GM18517 (cell line): ENCODE data around the gene NKD2.
"Not testable (repeated sequence)": the region's sequence is repeated elsewhere in the genome, so short reads cannot be mapped to it uniquely, and the experiment has no call there.

Experiments
- ATAC-seq: cut with Tn5 transposase; IDR thresholded peaks from one replicate; pipeline ENCODE4 v1.9.1; 2021; ENCODE audit warnings: mild to moderate bottlenecking, moderate library complexity; ENCODE audit not compliant: unreplicated experiment

Gene NKD2

GRCh38 chr5:1056611-1057484, 48.2 kb downstream of the NKD2 start:
- no peak for ATAC-seq

GRCh38 chr5:1057485-1058082, 49.0 kb downstream of the NKD2 start:
- no peak for ATAC-seq

DNA sequence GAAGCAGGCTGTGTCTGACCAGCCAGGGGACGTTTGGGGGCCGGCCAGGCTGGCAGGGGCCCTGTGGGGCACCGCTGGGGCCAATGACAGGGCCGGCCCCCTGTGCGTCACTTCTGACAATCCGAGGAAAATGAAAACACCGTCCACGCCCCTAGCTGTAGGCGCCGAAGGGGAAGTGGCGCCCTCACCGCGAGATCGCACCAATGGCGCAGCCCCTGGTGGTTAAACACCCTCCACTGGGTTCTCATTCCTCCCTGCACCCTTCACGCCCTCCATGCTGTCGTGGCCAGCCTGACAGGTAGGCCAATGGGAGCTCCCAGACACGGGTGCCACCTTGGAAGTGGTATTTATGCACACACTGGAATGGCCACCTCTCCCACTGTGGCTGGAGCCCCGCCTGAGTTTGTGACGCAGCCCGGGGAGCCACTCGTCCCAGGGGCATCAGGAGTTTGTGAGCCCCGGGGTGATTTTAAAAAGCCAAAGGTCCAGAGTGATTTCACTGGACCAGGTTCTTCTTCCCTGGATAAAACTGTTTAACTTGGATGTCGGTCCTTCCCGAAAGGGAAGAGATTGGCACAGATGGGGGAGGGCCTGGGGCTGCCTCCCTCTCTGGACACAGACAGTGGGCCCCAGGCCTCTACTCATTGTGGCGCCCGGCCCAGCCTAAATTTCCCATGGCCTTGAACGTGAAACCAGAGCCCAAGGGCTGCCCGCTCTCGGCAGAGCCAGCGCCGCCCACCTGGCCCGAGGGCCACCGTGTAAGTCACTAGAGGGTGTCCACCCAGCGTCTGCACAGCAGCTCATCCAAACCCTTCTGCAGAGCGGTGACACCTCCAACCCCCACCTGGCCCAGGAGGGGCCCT, 49.7 kb downstream of the NKD2 start:
- no peak for ATAC-seq

- no peak for ATAC-seq
These were observed 50.6 kb downstream of the NKD2 start for GRCh38 chr5:1058988-1059883.

DNA sequence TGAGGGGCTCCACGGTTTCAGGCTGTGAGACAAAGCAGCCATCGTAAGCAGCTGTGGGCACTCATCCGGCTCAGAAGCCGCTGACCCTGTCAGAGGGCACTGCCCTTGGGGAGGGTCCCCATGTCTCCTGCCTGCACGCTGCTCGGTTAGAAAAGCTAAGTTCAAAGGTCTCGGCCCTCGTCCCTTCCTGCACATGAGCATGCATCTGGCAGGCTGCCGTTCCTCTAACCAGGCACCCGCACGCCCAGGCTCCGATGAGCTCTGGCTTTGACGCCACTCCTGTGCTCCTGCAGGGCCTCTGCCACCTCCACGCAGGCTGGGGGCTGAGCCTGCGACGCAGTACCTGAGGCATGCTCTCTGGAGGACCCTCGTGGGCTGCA, 51.3 kb downstream of the NKD2 start:
- no peak for ATAC-seq

DNA sequence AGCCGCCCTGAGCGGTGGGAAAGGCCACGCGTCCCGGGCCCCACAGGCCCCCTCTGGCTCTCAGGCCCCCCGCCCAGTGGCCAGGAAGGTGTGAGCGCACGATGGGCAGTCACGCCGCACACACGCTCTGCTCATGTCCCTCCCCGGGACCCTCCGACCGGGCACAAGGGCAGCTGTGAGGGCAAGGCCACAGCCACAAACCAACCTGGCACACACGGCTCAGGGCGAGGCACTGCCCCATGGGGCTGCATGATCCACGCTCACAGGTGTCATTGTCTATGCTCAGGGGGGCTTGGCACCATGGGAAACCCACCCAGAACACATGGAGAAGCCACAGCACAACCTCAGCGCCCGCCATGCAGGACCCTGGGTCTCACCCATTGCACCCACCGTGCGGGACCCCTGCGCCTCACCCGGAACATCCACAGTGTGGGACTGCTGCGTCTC, 52.0 kb downstream of the NKD2 start:
- no peak for ATAC-seq

DNA sequence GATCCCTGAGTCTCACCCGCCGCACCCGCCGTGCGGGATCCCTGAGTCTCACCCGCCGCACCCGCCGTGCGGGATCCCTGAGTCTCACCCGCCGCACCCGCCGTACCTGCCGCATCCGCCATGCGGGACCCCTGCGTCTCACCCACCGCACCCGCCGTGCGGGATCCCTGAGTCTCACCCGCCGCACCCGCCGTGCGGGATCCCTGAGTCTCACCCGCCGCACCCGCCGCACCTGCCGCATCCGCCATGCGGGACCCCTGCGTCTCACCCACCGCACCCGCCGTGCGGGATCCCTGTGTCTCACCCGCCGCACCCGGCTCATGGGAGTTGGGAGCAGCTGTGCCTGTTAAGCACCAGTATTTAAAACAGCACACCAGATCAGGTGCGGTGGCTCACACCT, 52.7 kb downstream of the NKD2 start:
- not testable (repeated sequence) for ATAC-seq

GRCh38 chr5:1061916-1062315, 53.3 kb downstream of the NKD2 start:
- no peak for ATAC-seq

- ATAC-seq = no peak
These were observed 54.4 kb downstream of the NKD2 start for GRCh38 chr5:1062761-1063568.

- ATAC-seq = no peak
These were observed 55.2 kb downstream of the NKD2 start for GRCh38 chr5:1063661-1064382.

GRCh38 chr5:1064383-1065142, 56.0 kb downstream of the NKD2 start:
- no peak for ATAC-seq

GRCh38 chr5:1065143-1065750, 56.6 kb downstream of the NKD2 start:
- ATAC-seq = no peak

- ATAC-seq = no peak
These were observed 57.5 kb downstream of the NKD2 start for GRCh38 chr5:1065891-1066650.

DNA sequence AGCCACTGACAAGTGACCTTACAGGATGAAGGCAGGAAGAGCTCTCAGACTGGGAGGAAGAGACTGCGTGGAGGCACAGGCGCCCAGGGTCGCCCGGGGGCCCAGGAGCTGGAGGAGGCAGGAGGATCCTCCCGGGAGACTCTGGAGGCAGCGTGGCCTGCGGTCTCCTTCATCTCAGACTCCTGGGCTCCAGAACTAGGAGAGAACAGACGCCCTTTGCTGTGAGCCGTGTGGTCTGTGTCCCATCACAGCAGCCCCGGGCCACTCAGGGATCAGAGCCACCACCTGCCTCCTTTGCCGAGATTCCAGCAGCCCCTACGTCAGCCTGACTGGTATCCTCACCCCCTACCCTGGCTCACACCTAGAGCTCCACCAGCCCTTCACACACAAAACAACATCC, 58.1 kb downstream of the NKD2 start:
- no peak for ATAC-seq

- no peak for ATAC-seq
These were observed 58.8 kb downstream of the NKD2 start for GRCh38 chr5:1067141-1068121.
